Prostate gland (tissue), 2 donors: ENCODE measurements around the gene LCN10. TPM values are rescaled to one million over a fixed set of nuclear protein-coding genes. Genes with fewer than 3 reads are reported as not detected.

Source experiments
- DNase-seq: peaks from one replicate; pipeline ENCODE4 v3.0.0-alpha.2; 2019; ENCODE audit warnings: low spot score
- H3K27ac ChIP-seq, 2 donors: fragments of 200-600 bp; sonication (generic); 2 replicates each; pipeline ENCODE4 v1.5.1; 2017 to 2019
- H3K27me3 ChIP-seq: fragments of 200-600 bp; sonication (generic); replicated peaks from 2 replicates; pipeline ENCODE4 v1.5.1; 2019; ENCODE audit not compliant: insufficient read depth
- H3K36me3 ChIP-seq, 2 donors: fragments of 200-600 bp; sonication (generic); 1 replicate in 1 of 2; 2 replicates in 1 of 2; pipeline versions ENCODE4 v1.5.1 to v1.8.1; 2017 to 2019
- H3K4me1 ChIP-seq: fragments of 200-600 bp; sonication (generic); replicated peaks from 2 replicates; pipeline ENCODE4 v1.5.1; 2019
- H3K4me3 ChIP-seq, 2 donors: fragments of 200-600 bp; sonication (generic); 2 replicates each; pipeline ENCODE4 v1.5.1; 2017 to 2019
- H3K9me3 ChIP-seq: fragments of 200-600 bp; sonication (generic); 2 replicates; pipeline ENCODE4 v1.5.1; 2017
- POLR2A ChIP-seq: fragments of 450-650 bp; IDR thresholded peaks from one replicate; pipeline ENCODE4 v1.6.1; 2016; ENCODE audit warnings: antibody characterized with exemption, mild to moderate bottlenecking
- POLR2AphosphoS5 ChIP-seq: sonication (generic); formaldehyde crosslinking; IDR thresholded peaks from one replicate; pipeline ENCODE4 v1.6.1; 2017; ENCODE audit warnings: antibody characterized with exemption
- WGBS: methylation state at CpG from one replicate; pipeline ENCODE4 v1.1.5; 2018; 5-methylcytosine and 5-hydroxymethylcytosine counted together
- intact Hi-C: fragments of 100-400 bp; cut with DNase I; formaldehyde crosslinking; loops from one replicate; pipeline ENCODE4 v1.14.2; 2022
- total RNA-seq, 2 donors: library from RNA; depleted of rRNA; stranded (reverse); fragments of >200 nt; gene quantifications; one replicate each; pipeline ENCODE4 v1.1.0, GENCODE V29; 2016
- TF ChIP-seq, protein P1 (sequence below), 4 experiments: fragments of 200-600 bp in 2 of 4; fragments of 450-650 bp in 2 of 4; sonication (generic) in 2 of 4; IDR thresholded peaks; 1 replicate in 3 of 4; 2 replicates in 1 of 4; pipeline ENCODE4 v1.5.1; 2016 to 2019; ENCODE audit warnings: antibody characterized with exemption in 4 of 4, mild to moderate bottlenecking in 2 of 4, moderate library complexity in 2 of 4

LCN10 gene
- total RNA-seq, 2 donors from 2014 or later, result 3.9 to 14.8 TPM

DNA sequence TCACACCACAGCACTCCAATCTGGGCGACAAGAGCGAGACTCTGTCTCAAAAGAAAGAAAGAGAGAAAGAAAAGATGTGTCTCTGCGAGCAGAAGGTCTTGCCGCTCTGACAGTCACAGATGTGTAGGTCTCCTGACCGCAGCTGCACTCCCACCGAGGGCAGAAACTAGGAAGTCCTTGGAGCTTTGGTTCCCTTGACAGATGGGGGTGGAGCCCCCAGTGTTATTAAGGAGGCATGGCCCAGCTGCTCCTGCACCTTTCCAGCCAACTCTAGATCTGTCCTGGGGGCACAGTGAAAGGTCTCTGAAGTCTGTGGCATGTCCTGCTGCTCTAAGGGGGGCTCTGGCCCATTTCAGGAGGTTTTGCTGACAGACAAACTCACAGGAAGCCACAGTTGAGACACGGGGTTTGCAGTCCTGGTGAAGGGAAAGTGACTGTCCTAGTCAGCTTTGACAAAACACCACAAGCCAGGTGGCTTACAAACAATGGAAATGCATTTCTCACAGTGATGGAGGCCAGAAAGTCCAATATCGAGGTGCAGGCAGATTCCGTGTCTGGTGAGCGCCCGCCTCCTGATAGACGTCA lies 39.4 kb downstream of the LCN10 start:
- no peaks in the 10 kb centered on the region for H3K4me1 ChIP-seq
- no peaks in the 10 kb centered on the region for H3K9me3 ChIP-seq
- TF ChIP-seq, protein P1, sequence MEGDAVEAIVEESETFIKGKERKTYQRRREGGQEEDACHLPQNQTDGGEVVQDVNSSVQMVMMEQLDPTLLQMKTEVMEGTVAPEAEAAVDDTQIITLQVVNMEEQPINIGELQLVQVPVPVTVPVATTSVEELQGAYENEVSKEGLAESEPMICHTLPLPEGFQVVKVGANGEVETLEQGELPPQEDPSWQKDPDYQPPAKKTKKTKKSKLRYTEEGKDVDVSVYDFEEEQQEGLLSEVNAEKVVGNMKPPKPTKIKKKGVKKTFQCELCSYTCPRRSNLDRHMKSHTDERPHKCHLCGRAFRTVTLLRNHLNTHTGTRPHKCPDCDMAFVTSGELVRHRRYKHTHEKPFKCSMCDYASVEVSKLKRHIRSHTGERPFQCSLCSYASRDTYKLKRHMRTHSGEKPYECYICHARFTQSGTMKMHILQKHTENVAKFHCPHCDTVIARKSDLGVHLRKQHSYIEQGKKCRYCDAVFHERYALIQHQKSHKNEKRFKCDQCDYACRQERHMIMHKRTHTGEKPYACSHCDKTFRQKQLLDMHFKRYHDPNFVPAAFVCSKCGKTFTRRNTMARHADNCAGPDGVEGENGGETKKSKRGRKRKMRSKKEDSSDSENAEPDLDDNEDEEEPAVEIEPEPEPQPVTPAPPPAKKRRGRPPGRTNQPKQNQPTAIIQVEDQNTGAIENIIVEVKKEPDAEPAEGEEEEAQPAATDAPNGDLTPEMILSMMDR (IDR thresholded peaks at IDR 0.05), result no peak
- TF ChIP-seq POLR2A (no peak), POLR2AphosphoS5 (no peak)
- H3K27me3 ChIP-seq, result no peaks in the 10 kb centered on the region
- no peak overlapping the region for H3K27ac ChIP-seq
- intact Hi-C loops, result no loop called here
- H3K4me3 ChIP-seq, result no peak overlapping the region
- no peaks in the 10 kb centered on the region for H3K36me3 ChIP-seq
- WGBS, result 82% methylated on average over 12 of the region's 12 CpGs
- no peak for DNase-seq

DNA sequence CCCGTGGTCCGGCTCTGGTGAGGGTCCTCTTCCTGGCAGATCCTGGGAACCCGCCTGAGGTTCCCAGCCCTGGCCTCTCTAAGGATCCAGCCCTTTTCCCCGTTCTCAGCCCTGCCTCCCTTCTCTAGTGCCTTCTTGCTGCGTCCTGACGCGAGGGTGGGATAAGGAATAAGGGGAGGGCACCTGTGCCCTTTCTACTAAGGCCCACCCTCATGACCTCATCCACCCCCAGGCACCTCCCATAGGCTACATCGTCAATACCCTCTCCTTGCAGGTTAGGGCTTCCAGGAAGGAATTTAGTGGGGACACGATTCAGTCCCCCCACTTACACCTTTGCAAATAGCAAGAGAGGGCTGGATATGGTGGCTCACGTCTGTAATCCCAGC lies 41.1 kb downstream of the LCN10 start:
- Histone ChIP-seq H3K4me3 (no peak overlapping the region), H3K4me1 (no peaks in the 10 kb centered on the region), H3K27me3 (no peaks in the 10 kb centered on the region), H3K9me3 (no peaks in the 10 kb centered on the region), H3K27ac (no peak overlapping the region), H3K36me3 (no peaks in the 10 kb centered on the region)
- no peak for DNase-seq
- intact Hi-C loops, result no loop called here
- TF ChIP-seq, protein P1 (IDR thresholded peaks at IDR 0.05), result no peak
- TF ChIP-seq POLR2AphosphoS5 (no peak), POLR2A (no peak)
- WGBS, result 56% methylated on average over 10 of the region's 10 CpGs

DNA sequence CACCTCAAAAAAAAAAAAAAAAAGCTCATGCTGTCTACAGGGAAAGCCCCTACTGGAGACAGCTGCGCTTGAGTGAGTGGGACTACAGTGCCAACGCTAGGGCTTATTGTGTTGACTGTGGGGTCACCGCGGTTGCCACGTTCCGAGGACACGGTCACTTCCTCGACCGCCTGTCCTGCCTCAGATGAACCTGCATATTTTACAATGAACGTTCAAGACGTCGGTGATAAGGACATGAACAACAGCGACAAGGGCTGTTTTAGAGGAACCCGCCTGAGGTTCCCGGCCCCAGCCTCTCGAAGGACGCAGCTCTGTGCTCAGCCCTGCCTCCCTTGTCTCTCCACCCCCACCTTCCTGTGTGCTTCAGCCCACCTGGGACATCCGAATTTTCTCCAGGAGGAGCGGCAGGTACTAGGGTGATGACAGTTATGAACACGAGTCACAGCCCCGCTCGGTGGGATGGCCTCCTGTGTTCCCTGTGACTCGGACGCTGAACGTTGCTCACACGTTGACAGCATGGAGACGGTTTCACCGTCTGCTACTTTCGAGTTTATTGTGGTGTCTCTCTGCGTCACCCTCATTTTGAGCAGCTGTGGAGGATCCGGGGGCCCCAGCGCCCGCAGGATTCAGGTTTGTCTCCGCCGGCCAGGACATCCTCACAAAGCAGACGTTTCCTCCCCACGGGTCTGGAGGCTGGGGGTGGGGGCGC lies 41.6 kb downstream of the LCN10 start:
- Histone ChIP-seq H3K4me3 (no peak overlapping the region), H3K36me3 (no peaks in the 10 kb centered on the region), H3K4me1 (no peaks in the 10 kb centered on the region), H3K9me3 (no peaks in the 10 kb centered on the region), H3K27me3 (no peaks in the 10 kb centered on the region), H3K27ac (no peak overlapping the region)
- intact Hi-C loops, result no loop called here
- TF ChIP-seq, protein P1 (IDR thresholded peaks at IDR 0.05), result no peak
- TF ChIP-seq POLR2AphosphoS5 (no peak), POLR2A (no peak)
- 40% methylated on average over 38 of the region's 38 CpGs for WGBS
- DNase-seq, result no peak

DNA sequence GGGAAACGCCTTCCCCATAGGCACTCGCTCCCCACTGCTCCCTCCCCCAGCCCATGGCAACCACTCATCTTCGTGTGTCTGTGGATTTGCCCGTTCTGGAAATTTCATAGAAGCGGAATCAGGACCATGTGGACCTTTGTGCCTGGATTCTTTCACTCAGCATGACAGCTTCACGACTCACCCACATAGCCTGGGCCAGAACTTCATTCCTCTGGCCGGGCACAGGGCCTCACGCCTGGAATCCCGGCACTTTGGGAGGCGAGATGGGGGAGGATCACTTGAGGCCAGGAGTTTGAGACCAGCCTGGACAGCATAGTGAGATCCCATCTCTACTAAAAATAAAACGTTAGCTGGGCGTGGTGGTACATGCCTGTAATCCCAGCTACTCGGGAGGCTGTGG lies 42.4 kb downstream of the LCN10 start:
- peaks cover 4% of the 10 kb centered on the region for H3K4me1 ChIP-seq
- no peaks in the 10 kb centered on the region for H3K36me3 ChIP-seq
- DNase-seq, result no peak
- H3K9me3 ChIP-seq, result no peaks in the 10 kb centered on the region
- 79% methylated on average over 13 of the region's 13 CpGs for WGBS
- H3K27ac ChIP-seq, result no peak overlapping the region
- H3K27me3 ChIP-seq, result no peaks in the 10 kb centered on the region
- TF ChIP-seq, protein P1 (IDR thresholded peaks at IDR 0.05), result no peak
- TF ChIP-seq POLR2AphosphoS5 (no peak), POLR2A (no peak)
- intact Hi-C loops, result no loop called here
- no peak overlapping the region for H3K4me3 ChIP-seq

DNA sequence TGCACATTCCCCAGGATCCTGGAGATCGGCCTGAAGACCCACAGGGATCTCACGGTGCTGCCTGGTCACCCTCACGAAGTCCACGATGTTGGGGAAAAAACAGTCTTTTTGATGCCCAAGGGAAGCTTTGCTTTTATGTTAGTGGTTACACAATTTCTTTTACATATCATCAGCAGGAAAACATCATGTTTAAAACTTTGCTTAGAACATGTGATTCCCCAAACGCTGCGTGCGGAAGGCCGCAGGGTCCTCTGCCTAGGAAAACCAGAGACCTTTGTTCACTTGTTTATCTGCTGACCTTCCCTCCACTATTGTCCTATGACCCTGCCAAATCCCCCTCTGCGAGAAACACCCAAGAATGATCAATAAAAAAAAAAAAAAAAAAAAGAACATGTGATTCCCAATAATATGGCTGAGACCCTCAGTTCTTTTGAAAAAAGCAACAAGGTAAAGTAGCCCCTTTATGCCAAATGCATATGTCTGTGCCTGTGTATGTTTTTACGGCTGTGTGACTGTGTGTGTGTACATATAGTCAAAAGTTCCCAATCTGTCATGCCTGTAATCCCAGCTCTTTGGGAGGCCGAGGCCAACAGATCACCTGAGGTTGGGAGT lies 44.0 kb downstream of the LCN10 start:
- TF ChIP-seq POLR2AphosphoS5, result no peak
- no peak for TF ChIP-seq POLR2A
- TF ChIP-seq, protein P1 (IDR thresholded peaks at IDR 0.05), result no peak
- H3K27ac ChIP-seq, result no peak overlapping the region
- DNase-seq, result no peak
- intact Hi-C loops, result no loop called here
- H3K27me3 ChIP-seq, result no peaks in the 10 kb centered on the region
- H3K9me3 ChIP-seq, result no peaks in the 10 kb centered on the region
- H3K4me1 ChIP-seq, result peaks cover 4% of the 10 kb centered on the region
- no peaks in the 10 kb centered on the region for H3K36me3 ChIP-seq
- 88% methylated on average over 11 of the region's 11 CpGs for WGBS
- no peak overlapping the region for H3K4me3 ChIP-seq
